Measurements from ENCODE around the gene RGR. TPM values are rescaled to one million over a fixed set of nuclear protein-coding genes. Genes with fewer than 3 reads are reported as not detected.

Gene RGR
- total RNA-seq, 1 experiment from 2014 or later: not detected

DNA sequence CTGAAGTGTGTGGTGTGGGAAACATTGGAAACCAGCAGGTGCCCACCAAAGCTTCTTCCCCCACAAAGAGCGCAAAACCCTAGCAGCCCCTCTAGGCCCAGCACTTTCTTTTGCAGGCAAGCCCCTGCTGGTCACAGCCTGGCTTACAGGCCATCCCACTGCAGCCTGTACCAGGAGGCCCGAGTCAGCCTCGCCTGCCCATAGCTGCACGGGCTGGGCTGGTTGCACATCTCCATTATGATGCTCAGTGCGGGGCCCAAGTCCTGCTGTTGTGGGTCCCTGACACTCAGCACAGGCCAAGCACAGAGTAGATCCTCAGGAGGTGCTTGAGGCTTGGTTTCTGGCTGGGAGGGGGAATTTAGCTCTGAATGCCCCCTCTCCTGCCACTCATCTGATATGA, 42.5 kb upstream of the RGR start:
- Histone ChIP-seq H3K79me2 (ENCODE audit: insufficient read depth, low read length) (no peaks in the 10 kb centered on the region), H3K4me3 (replicated peaks in 1 of 2; ENCODE audit: low read depth in 1 of 2, low read length in 2 of 2) (no peak overlapping the region), H3K4me1 (ENCODE audit: control insufficient read depth in 1 of 2, insufficient read depth in 2 of 2, low read length in 2 of 2) (no peaks in the 10 kb centered on the region), H3K4me2 (ENCODE audit: low read length) (no peak overlapping the region), H4K20me1 (ENCODE audit: insufficient read depth) (no peaks in the 10 kb centered on the region), H3K36me3 (ENCODE audit: control insufficient read depth in 1 of 2, insufficient read depth in 2 of 2, low read length in 2 of 2) (no peaks in the 10 kb centered on the region), H3K9me2 (ENCODE audit: insufficient read depth) (no peaks in the 10 kb centered on the region), H2AFZ (ENCODE audit: low read depth, low read length, poor library complexity, severe bottlenecking) (no peak overlapping the region), H3K27ac (ENCODE audit: low read depth, low read length) (no peak overlapping the region), H3K27me3 (ENCODE audit: insufficient read depth, low read length) (peaks cover 14% of the 10 kb centered on the region), H3K9ac (ENCODE audit: low read length) (no peak overlapping the region), H3K9me3 (ENCODE audit: control insufficient read depth in 1 of 2, insufficient read depth in 1 of 2, low read depth in 1 of 2, low read length in 2 of 2) (no peaks in the 10 kb centered on the region)
- ChIA-PET CTCF (interaction anchor here (1.3 kb wide), 1 partner anchor 8 kb away, joined by 3 read pairs; no protein-coding TSS in a partner anchor), POLR2A (no interaction called here), RAD21 (ENCODE audit: low non-redundant PET in 1 of 2, low total read pairs in 2 of 2, uncharacterized antibody in 2 of 2, unreplicated experiment in 2 of 2) (no interaction called here)
- no peak for TF ChIP-seq POLR2AphosphoS5 (IDR thresholded peaks at IDR 0.05; ENCODE audit: low read depth, low read length)
- TF ChIP-seq REST (IDR thresholded peaks at IDR 0.05; ENCODE audit: low read depth): no peak
- TF ChIP-seq TCF7L2 (IDR thresholded peaks at IDR 0.05; ENCODE audit: borderline replicate concordance, extremely low read depth, insufficient read depth, insufficient read length): no peak
- no peak for TF ChIP-seq FOSL1 (IDR thresholded peaks at IDR 0.05; ENCODE audit: low read depth)
- TF ChIP-seq MAX (IDR thresholded peaks at IDR 0.05): no peak
- no peak for TF ChIP-seq ZFX (IDR thresholded peaks at IDR 0.05)
- no peak for TF ChIP-seq ELF1 (IDR thresholded peaks at IDR 0.05; ENCODE audit: borderline replicate concordance, low read depth)
- TF ChIP-seq CBX3 (IDR thresholded peaks at IDR 0.05; ENCODE audit: low read depth): no peak
- TF ChIP-seq, protein P1, sequence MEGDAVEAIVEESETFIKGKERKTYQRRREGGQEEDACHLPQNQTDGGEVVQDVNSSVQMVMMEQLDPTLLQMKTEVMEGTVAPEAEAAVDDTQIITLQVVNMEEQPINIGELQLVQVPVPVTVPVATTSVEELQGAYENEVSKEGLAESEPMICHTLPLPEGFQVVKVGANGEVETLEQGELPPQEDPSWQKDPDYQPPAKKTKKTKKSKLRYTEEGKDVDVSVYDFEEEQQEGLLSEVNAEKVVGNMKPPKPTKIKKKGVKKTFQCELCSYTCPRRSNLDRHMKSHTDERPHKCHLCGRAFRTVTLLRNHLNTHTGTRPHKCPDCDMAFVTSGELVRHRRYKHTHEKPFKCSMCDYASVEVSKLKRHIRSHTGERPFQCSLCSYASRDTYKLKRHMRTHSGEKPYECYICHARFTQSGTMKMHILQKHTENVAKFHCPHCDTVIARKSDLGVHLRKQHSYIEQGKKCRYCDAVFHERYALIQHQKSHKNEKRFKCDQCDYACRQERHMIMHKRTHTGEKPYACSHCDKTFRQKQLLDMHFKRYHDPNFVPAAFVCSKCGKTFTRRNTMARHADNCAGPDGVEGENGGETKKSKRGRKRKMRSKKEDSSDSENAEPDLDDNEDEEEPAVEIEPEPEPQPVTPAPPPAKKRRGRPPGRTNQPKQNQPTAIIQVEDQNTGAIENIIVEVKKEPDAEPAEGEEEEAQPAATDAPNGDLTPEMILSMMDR (IDR thresholded peaks at IDR 0.05 in 2 of 3, conservative IDR thresholded peaks at IDR 0.05 in 1 of 3; ENCODE audit: borderline replicate concordance in 1 of 3, insufficient read depth in 1 of 3, low read depth in 2 of 3, low read length in 2 of 3): no peak
- TF ChIP-seq POLR2A (IDR thresholded peaks at IDR 0.05; ENCODE audit: borderline replicate concordance, extremely low read depth, insufficient read depth, insufficient read length): no peak
- TF ChIP-seq, protein P2, sequence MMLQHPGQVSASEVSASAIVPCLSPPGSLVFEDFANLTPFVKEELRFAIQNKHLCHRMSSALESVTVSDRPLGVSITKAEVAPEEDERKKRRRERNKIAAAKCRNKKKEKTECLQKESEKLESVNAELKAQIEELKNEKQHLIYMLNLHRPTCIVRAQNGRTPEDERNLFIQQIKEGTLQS (IDR thresholded peaks at IDR 0.05): no peak
- TF ChIP-seq EGR1 (IDR thresholded peaks at IDR 0.05; ENCODE audit: low read depth): no peak
- TF ChIP-seq, protein P3, sequence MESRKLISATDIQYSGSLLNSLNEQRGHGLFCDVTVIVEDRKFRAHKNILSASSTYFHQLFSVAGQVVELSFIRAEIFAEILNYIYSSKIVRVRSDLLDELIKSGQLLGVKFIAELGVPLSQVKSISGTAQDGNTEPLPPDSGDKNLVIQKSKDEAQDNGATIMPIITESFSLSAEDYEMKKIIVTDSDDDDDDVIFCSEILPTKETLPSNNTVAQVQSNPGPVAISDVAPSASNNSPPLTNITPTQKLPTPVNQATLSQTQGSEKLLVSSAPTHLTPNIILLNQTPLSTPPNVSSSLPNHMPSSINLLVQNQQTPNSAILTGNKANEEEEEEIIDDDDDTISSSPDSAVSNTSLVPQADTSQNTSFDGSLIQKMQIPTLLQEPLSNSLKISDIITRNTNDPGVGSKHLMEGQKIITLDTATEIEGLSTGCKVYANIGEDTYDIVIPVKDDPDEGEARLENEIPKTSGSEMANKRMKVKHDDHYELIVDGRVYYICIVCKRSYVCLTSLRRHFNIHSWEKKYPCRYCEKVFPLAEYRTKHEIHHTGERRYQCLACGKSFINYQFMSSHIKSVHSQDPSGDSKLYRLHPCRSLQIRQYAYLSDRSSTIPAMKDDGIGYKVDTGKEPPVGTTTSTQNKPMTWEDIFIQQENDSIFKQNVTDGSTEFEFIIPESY (IDR thresholded peaks at IDR 0.05; ENCODE audit: extremely low read depth, insufficient replicate concordance, low read length): no peak
- TF ChIP-seq EZH2phosphoT487 (IDR thresholded peaks at IDR 0.05; ENCODE audit: borderline replicate concordance): no peak
- no peak for TF ChIP-seq SIN3A (IDR thresholded peaks at IDR 0.05; ENCODE audit: low read depth)
- DNase-seq (ENCODE audit: low read depth, low spot score) (no peak), ATAC-seq (no peak)
- intact Hi-C loops (cut with micrococcal nuclease): no loop called here
- no TSS peak for BruUV-seq (replicated peaks)

Measured in HCT116 (cell line).